GM06990 (cell line): ENCODE data around the gene ZSCAN26.

Experiments used
- DNase-seq: peaks from one replicate; pipeline ENCODE4 v3.0.0-alpha.2; 2011; ENCODE audit not compliant: insufficient read length; ENCODE audit errors: extremely low read depth
- H3K27me3 ChIP-seq: replicated peaks from 2 replicates; pipeline ENCODE4 v1.6.0; 2011; ENCODE audit warnings: low read length; ENCODE audit not compliant: control insufficient read depth, insufficient read depth
- H3K36me3 ChIP-seq: 2 replicates; pipeline ENCODE4 v1.5.1; 2011; ENCODE audit warnings: low read length; ENCODE audit not compliant: control insufficient read depth, insufficient read depth
- H3K4me3 ChIP-seq: replicated peaks from 2 replicates; pipeline ENCODE4 v1.5.1; 2011; ENCODE audit warnings: low read depth, mild to moderate bottlenecking, control low read depth, low read length
- CTCF ChIP-seq: IDR thresholded peaks from 2 replicates; pipeline ENCODE4 v1.5.1; 2011; ENCODE audit warnings: low read length, control low read depth, mild to moderate bottlenecking, inconsistent platforms; ENCODE audit not compliant: insufficient read depth, poor library complexity, severe bottlenecking

Gene ZSCAN26

GRCh38 chr6:28277746-28278145, 10.8 kb downstream of the ZSCAN26 start:
- no peaks in the 10 kb centered on the region; the same call in 1 of the 2 replicates for H3K36me3 ChIP-seq
- no peak for TF ChIP-seq CTCF

DNA sequence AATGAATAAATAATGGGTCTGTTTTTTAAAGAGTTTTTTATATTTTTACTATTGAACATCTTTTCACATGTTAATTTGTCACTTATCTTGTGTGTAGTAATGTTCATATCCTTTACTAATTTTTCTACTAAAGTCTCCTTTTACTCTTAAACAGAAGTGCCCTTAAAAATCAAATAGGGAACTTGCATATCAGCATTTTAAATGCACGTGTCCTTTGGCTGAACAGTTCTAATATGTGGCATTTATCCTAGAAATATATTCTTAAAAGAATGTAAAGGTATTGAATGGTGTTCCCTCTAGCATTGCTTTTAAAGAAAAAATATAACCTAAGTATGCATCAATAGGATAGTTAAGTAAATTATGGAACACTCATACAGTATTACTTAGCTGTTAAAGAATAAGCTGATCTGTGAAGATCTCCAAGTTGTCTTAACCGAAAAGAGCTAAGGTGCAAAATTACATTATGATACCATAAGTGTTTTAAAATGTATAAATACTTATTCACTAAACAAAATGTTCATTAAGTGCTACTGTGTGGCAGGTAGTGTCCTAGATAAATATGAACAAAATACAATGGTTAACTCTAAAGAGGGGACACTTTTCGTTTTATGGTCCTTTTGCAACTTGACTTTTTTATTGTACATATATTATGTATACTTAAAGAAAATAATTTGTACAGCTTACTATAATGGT, 13.8 kb downstream of the ZSCAN26 start:
- Histone ChIP-seq H3K4me3 (peak overlapping the region; percentile 62), H3K36me3 (no peaks in the 10 kb centered on the region; the same call in none of the 2 replicates), H3K27me3 (no peaks in the 10 kb centered on the region)
- no peak for DNase-seq
- TF ChIP-seq CTCF, result no peak

More at GRCh38 chr6:28277746-28278145, 10.8 kb downstream of the ZSCAN26 start:
- no peaks in the 10 kb centered on the region for H3K27me3 ChIP-seq
- DNase-seq, result no peak
- no peak overlapping the region for H3K4me3 ChIP-seq

- H3K27me3 ChIP-seq, result no peaks in the 10 kb centered on the region
- H3K4me3 ChIP-seq, result peak within 1 kb of the TSS; percentile 62
- no peaks in the 10 kb centered on the region; the same call in 1 of the 2 replicates for H3K36me3 ChIP-seq
- TF ChIP-seq CTCF, result no peak
- DNase-seq, result peak; percentile 77
Observed at GRCh38 chr6:28281288-28282064, 14.5 kb downstream of the ZSCAN26 start, which contains the start of gene PGBD1. TSS of gene PGBD1 (plus strand) at chr6:28281572. CDS start at chr6:28283814, 2,242 bp downstream.

DNA sequence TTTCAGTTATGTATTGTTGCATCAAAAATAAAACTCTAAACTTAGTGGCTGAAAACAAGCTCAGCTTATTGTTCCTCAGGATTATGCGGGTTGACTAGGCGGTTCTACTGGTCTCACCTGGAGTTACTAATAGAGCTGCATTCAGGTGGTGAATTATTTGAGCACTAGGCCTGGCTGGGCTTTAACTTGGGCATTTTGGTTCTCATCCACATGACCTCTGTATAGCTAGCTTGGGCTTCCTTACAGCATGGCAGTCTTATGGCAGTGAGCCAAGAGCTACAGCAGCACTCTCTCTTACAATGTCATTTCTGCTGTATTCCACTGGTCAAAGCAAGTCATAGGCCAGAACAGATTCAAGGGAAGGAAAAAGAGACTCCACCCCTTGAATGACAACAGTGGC, 16.0 kb downstream of the ZSCAN26 start:
- Histone ChIP-seq H3K36me3 (no peaks in the 10 kb centered on the region; the same call in none of the 2 replicates), H3K4me3 (no peak overlapping the region), H3K27me3 (no peaks in the 10 kb centered on the region)
- TF ChIP-seq CTCF, result no peak
- no peak for DNase-seq

DNA sequence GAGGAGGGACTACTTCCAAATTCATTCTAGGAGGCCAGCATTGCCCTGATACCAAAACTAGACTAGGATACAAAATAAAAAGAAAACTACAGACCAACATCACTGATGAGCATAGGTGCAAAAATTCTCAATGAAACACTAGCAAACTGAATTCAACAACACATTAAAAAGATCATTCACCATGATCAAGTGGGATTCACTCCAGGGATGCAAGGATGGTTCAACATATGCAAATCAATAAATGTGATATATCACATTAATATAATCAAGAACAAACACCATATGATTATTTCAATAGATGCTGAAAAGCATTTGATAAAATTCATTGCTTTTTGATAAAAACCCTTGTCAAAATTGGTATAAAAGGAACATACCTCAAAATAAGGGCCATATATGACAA, 24.6 kb downstream of the ZSCAN26 start:
- H3K36me3 ChIP-seq, result no peaks in the 10 kb centered on the region; the same call in 1 of the 2 replicates
- no peak for DNase-seq
- no peaks in the 10 kb centered on the region for H3K27me3 ChIP-seq
- TF ChIP-seq CTCF, result no peak
- H3K4me3 ChIP-seq, result no peak overlapping the region
